Iris pigment epithelial cell (primary cell): ENCODE results near the gene MAP2.
"Not testable (repeated sequence)": the region's sequence is repeated elsewhere in the genome, so short reads cannot be mapped to it uniquely, and the experiment has no call there.

Experiments used
- DNase-seq: peaks from one replicate; pipeline ENCODE4 v3.0.0-alpha.2; 2011; ENCODE audit warnings: low read depth

MAP2 gene

GRCh38 chr2:209596262-209596661 lies 172.4 kb downstream of the MAP2 start:
- no peak for DNase-seq

- DNase-seq, result not testable (repeated sequence)
These were observed 174.4 kb downstream of the MAP2 start for GRCh38 chr2:209598227-209598626.

- DNase-seq, result no peak
These were observed 176.7 kb downstream of the MAP2 start for GRCh38 chr2:209600341-209601171.

- DNase-seq, result no peak
These were observed 177.7 kb downstream of the MAP2 start for GRCh38 chr2:209601497-209601896.

GRCh38 chr2:209602259-209602658 lies 178.4 kb downstream of the MAP2 start:
- no peak for DNase-seq

GRCh38 chr2:209609531-209609930 lies 185.7 kb downstream of the MAP2 start:
- DNase-seq, result no peak

GRCh38 chr2:209610631-209611030 lies 186.8 kb downstream of the MAP2 start:
- DNase-seq, result no peak

- no peak for DNase-seq
These were observed 189.9 kb downstream of the MAP2 start for GRCh38 chr2:209613649-209614305.

- DNase-seq, result no peak
These were observed 191.0 kb downstream of the MAP2 start for GRCh38 chr2:209614690-209615369.

GRCh38 chr2:209619782-209620181 lies 195.9 kb downstream of the MAP2 start:
- DNase-seq, result peak; percentile 16

GRCh38 chr2:209624192-209624938 lies 200.5 kb downstream of the MAP2 start:
- DNase-seq, result no peak

- peak; percentile 73 for DNase-seq
These were observed 205.8 kb downstream of the MAP2 start for GRCh38 chr2:209629597-209629996.

GRCh38 chr2:209633911-209634310 lies 210.1 kb downstream of the MAP2 start:
- no peak for DNase-seq

GRCh38 chr2:209636076-209636475 lies 212.2 kb downstream of the MAP2 start:
- DNase-seq, result no peak

GRCh38 chr2:209637293-209637692 lies 213.4 kb downstream of the MAP2 start:
- no peak for DNase-seq

GRCh38 chr2:209638346-209638745 lies 214.5 kb downstream of the MAP2 start:
- peak; percentile 54 for DNase-seq

- no peak for DNase-seq
These were observed 216.5 kb downstream of the MAP2 start for GRCh38 chr2:209640358-209640757.

GRCh38 chr2:209642146-209642820 lies 218.4 kb downstream of the MAP2 start:
- peak; percentile 44 for DNase-seq

- DNase-seq, result no peak
These were observed 221.0 kb downstream of the MAP2 start for GRCh38 chr2:209644842-209645241.

GRCh38 chr2:209648714-209649113 lies 224.9 kb downstream of the MAP2 start:
- DNase-seq, result peak; percentile 82

- no peak for DNase-seq
These were observed 229.3 kb downstream of the MAP2 start for GRCh38 chr2:209653134-209653533.
